PC-3 (cell line): ENCODE results near the gene CYP11A1.

Experiments
- CTCF ChIP-seq: fragments of 300-600 bp; sonication (generic); conservative IDR thresholded peaks from 2 replicates; pipeline ENCODE4 v1.5.1; 2017; ENCODE audit warnings: antibody characterized with exemption, low read depth, mild to moderate bottlenecking, low read length
- EZH2 ChIP-seq: fragments of 300-600 bp; sonication (generic); IDR thresholded peaks from one replicate; pipeline ENCODE4 v1.6.1; 2017; ENCODE audit warnings: antibody characterized with exemption, mild to moderate bottlenecking, low read length; ENCODE audit not compliant: unreplicated experiment

GRCh38 chr15:74352393-74352910 lies 15.0 kb downstream of the CYP11A1 start:
- TF ChIP-seq CTCF (no peak), EZH2 (no peak)
